A673 (cell line): ENCODE measurements around the gene SCRG1. TPM values are rescaled to one million over a fixed set of nuclear protein-coding genes. Genes with fewer than 3 reads are reported as not detected.

Source experiments
- BruUV-seq: library from RNA; stranded (reverse); fragments of 400-500 nt; replicated peaks from 2 replicates; lab custom pipeline; 2021; lab: Mats Ljungman, UMichigan
- CTCF ChIA-PET: fragments of 300-600 bp; sonication (Branson Sonifier 250); formaldehyde crosslinking; loops from one replicate; lab custom pipeline; 2022; ENCODE audit warnings: antibody characterized with exemption; lab: Charles Lee
- POLR2A ChIA-PET: fragments of 300-600 bp; sonication (Branson Sonifier 250); formaldehyde crosslinking; loops from one replicate; lab custom pipeline; 2022; ENCODE audit warnings: antibody characterized with exemption; ENCODE audit not compliant: low non-redundant PET; lab: Charles Lee
- DNase-seq: peaks from one replicate; pipeline ENCODE4 v3.0.0-alpha.2; 2015; ENCODE audit warnings: low spot score
- H3K27ac ChIP-seq: fragments of 200-600 bp; sonication (generic); 2 replicates; pipeline ENCODE4 v1.5.1; 2016; ENCODE audit warnings: mixed run types, low read depth, mild to moderate bottlenecking, mixed read lengths, antibody characterized with exemption, low read length; ENCODE audit not compliant: poor library complexity, severe bottlenecking
- H3K27me3 ChIP-seq: fragments of 200-600 bp; sonication (generic); replicated peaks from 2 replicates; pipeline ENCODE4 v1.6.1; 2017; ENCODE audit warnings: mixed run types, low read depth, mild to moderate bottlenecking, mixed read lengths, antibody characterized with exemption, low read length; ENCODE audit not compliant: insufficient read depth, poor library complexity
- H3K36me3 ChIP-seq: fragments of 200-600 bp; sonication (generic); 2 replicates; pipeline ENCODE4 v1.6.1; 2016; ENCODE audit warnings: mixed run types, mild to moderate bottlenecking, mixed read lengths, antibody characterized with exemption, low read length; ENCODE audit not compliant: insufficient read depth, poor library complexity, severe bottlenecking
- H3K4me1 ChIP-seq: fragments of 200-600 bp; sonication (generic); 2 replicates; pipeline ENCODE4 v1.6.1; 2017; ENCODE audit warnings: mixed run types, mild to moderate bottlenecking, mixed read lengths, antibody characterized with exemption, low read length; ENCODE audit not compliant: insufficient read depth, poor library complexity, severe bottlenecking
- H3K4me3 ChIP-seq: fragments of 200-600 bp; sonication (generic); 2 replicates; pipeline ENCODE4 v1.5.1; 2016; ENCODE audit warnings: low read depth, mixed run types, mild to moderate bottlenecking, mixed read lengths, low read length; ENCODE audit not compliant: poor library complexity, severe bottlenecking
- H3K9me3 ChIP-seq: fragments of 200-600 bp; sonication (generic); 2 replicates; pipeline ENCODE4 v1.6.1; 2016; ENCODE audit warnings: mixed run types, low read depth, mild to moderate bottlenecking, mixed read lengths, antibody characterized with exemption, low read length; ENCODE audit not compliant: poor library complexity, severe bottlenecking
- CTCF ChIP-seq: fragments of 300-800, 200-600 bp; sonication (generic); conservative IDR thresholded peaks from 2 replicates; pipeline ENCODE4 v1.5.1; 2017; ENCODE audit warnings: low read depth, mild to moderate bottlenecking, antibody characterized with exemption, low read length, moderate library complexity, mixed read lengths
- EZH2 ChIP-seq: fragments of 200-600 bp; sonication (generic); IDR thresholded peaks from 2 replicates; pipeline ENCODE4 v1.6.1; 2017; ENCODE audit warnings: borderline replicate concordance, low read depth, mild to moderate bottlenecking, mixed read lengths, antibody characterized with exemption, low read length; ENCODE audit not compliant: poor library complexity, severe bottlenecking
- intact Hi-C: fragments of 100-400 bp; cut with micrococcal nuclease; formaldehyde crosslinking; loops from one replicate; pipeline ENCODE4 v1.10.0; 2022; ENCODE audit not compliant: unreplicated experiment
- total RNA-seq: library from RNA; stranded (reverse); gene quantifications from 2 replicates; pipeline ENCODE4 v1.2.3, GENCODE V29; 2021

SCRG1 gene
- total RNA-seq, 1 experiment from 2014 or later: 0.09 TPM

- no peak overlapping the region for H3K4me3 ChIP-seq
- intact Hi-C loops: no loop called here
- POLR2A ChIA-PET: no interaction called here
- no peaks in the 10 kb centered on the region for H3K4me1 ChIP-seq
- no peak for DNase-seq
- no peaks in the 10 kb centered on the region for H3K9me3 ChIP-seq
- H3K27ac ChIP-seq: no peak overlapping the region
- no peak for TF ChIP-seq CTCF
- TF ChIP-seq EZH2: no peak
- CTCF ChIA-PET: no interaction called here
- no peaks in the 10 kb centered on the region for H3K27me3 ChIP-seq
- peaks cover 19% of the 10 kb centered on the region for H3K36me3 ChIP-seq
- no TSS peak for BruUV-seq
These were observed 17.9 kb downstream of the SCRG1 start for GRCh38 chr4:173380987-173381386.

GRCh38 chr4:173379929-173380328 is 19.0 kb downstream of the SCRG1 start:
- POLR2A ChIA-PET: no interaction called here
- DNase-seq: no peak
- CTCF ChIA-PET: no interaction called here
- Histone ChIP-seq H3K27ac (no peak overlapping the region), H3K4me3 (no peak overlapping the region), H3K4me1 (no peaks in the 10 kb centered on the region), H3K27me3 (no peaks in the 10 kb centered on the region), H3K36me3 (peaks cover 30% of the 10 kb centered on the region), H3K9me3 (no peaks in the 10 kb centered on the region)
- intact Hi-C loops: no loop called here
- BruUV-seq: no TSS peak
- no peak for TF ChIP-seq CTCF
- no peak for TF ChIP-seq EZH2

GRCh38 chr4:173374588-173374987 is 24.3 kb downstream of the SCRG1 start:
- no peak overlapping the region for H3K4me3 ChIP-seq
- ChIA-PET POLR2A (no interaction called here), CTCF (no interaction called here)
- TF ChIP-seq EZH2: no peak
- TF ChIP-seq CTCF: no peak
- no peak for DNase-seq
- peaks cover 41% of the 10 kb centered on the region for H3K36me3 ChIP-seq
- H3K27me3 ChIP-seq: no peaks in the 10 kb centered on the region
- intact Hi-C loops: loop anchor here (5.0 kb wide), 1 partner anchor 38 kb away; no protein-coding TSS in a partner anchor
- no TSS peak for BruUV-seq
- no peak overlapping the region for H3K27ac ChIP-seq
- peaks cover 6% of the 10 kb centered on the region for H3K4me1 ChIP-seq
- H3K9me3 ChIP-seq: no peaks in the 10 kb centered on the region
